Neural cell (in vitro differentiated cells): ENCODE results near the gene TECPR2.

ENCODE experiments used
- CTCF ChIP-seq: fragments of 450-650 bp; IDR thresholded peaks from 2 replicates; pipeline ENCODE4 v1.5.1; 2014; ENCODE audit warnings: antibody characterized with exemption, mild to moderate bottlenecking, moderate library complexity; ENCODE audit not compliant: poor library complexity, severe bottlenecking
- EP300 ChIP-seq: fragments of 450-650 bp; conservative IDR thresholded peaks from 2 replicates; pipeline ENCODE4 v1.6.1; 2014; ENCODE audit warnings: antibody characterized with exemption, mild to moderate bottlenecking, moderate library complexity; ENCODE audit not compliant: poor library complexity, severe bottlenecking

- TF ChIP-seq EP300 (no peak), CTCF (no peak)
Observed at GRCh38 chr14:102353126-102353619, 9.6 kb upstream of the TECPR2 start.
